ENCODE data around the gene FOXK2.

The FOXK2 gene

GRCh38 chr17:82639628-82640027 is 120.1 kb downstream of the FOXK2 start:
- Mint-ChIP-seq H3K9me3 (peaks cover 11% of the 10 kb centered on the region), H3K27ac (peak overlapping the region; percentile 5), H3K4me1 (ENCODE audit: low read depth) (peaks cover 28% of the 10 kb centered on the region), H3K27me3 (no peaks in the 10 kb centered on the region), H3K36me3 (ENCODE audit: low read depth) (peaks cover 94% of the 10 kb centered on the region), H3K4me3 (no peak overlapping the region)
- intact Hi-C loops (cut with micrococcal nuclease): no loop called here

GRCh38 chr17:82640036-82640435 is 120.5 kb downstream of the FOXK2 start:
- peaks cover 31% of the 10 kb centered on the region for H3K4me1 Mint-ChIP-seq (ENCODE audit: low read depth)
- H3K4me3 Mint-ChIP-seq: no peak overlapping the region
- H3K36me3 Mint-ChIP-seq (ENCODE audit: low read depth): peaks cover 94% of the 10 kb centered on the region
- peaks cover 11% of the 10 kb centered on the region for H3K9me3 Mint-ChIP-seq
- no peaks in the 10 kb centered on the region for H3K27me3 Mint-ChIP-seq
- intact Hi-C loops (cut with micrococcal nuclease): no loop called here
- H3K27ac Mint-ChIP-seq: peak overlapping the region; percentile 5

- H3K27ac Mint-ChIP-seq: no peak overlapping the region
- intact Hi-C loops (cut with micrococcal nuclease): no loop called here
- H3K9me3 Mint-ChIP-seq: peaks cover 7% of the 10 kb centered on the region
- H3K4me3 Mint-ChIP-seq: no peak overlapping the region
- H3K27me3 Mint-ChIP-seq: no peaks in the 10 kb centered on the region
- peaks cover 93% of the 10 kb centered on the region for H3K36me3 Mint-ChIP-seq (ENCODE audit: low read depth)
- peaks cover 44% of the 10 kb centered on the region for H3K4me1 Mint-ChIP-seq (ENCODE audit: low read depth)
Measured at GRCh38 chr17:82642022-82642421, 122.5 kb downstream of the FOXK2 start.

DNA sequence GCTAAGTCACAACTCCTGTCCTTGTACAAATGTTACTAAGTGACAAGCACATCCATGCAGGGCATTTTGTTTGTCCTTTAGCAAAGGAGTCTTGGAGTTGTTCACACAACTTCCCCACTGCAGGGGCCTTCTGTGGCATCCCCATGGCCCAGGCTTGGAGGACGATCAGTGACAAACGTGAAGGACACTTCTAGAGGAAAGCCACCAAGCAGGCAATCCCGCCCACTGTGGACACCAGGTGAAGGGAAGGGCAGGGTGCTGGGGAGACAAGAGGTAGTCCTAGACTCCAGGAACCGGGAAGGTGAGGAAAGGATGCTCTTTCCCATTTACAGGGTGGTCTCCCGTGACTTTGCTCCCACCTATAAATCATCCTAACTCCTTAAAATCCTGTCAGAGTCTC is 124.6 kb downstream of the FOXK2 start:
- H3K27ac Mint-ChIP-seq: peak overlapping the region; percentile 39
- no peaks in the 10 kb centered on the region for H3K27me3 Mint-ChIP-seq
- H3K36me3 Mint-ChIP-seq (ENCODE audit: low read depth): peaks cover 75% of the 10 kb centered on the region
- intact Hi-C loops (cut with micrococcal nuclease): no loop called here
- H3K4me3 Mint-ChIP-seq: no peak overlapping the region
- H3K4me1 Mint-ChIP-seq (ENCODE audit: low read depth): peaks cover 41% of the 10 kb centered on the region
- H3K9me3 Mint-ChIP-seq: no peaks in the 10 kb centered on the region

DNA sequence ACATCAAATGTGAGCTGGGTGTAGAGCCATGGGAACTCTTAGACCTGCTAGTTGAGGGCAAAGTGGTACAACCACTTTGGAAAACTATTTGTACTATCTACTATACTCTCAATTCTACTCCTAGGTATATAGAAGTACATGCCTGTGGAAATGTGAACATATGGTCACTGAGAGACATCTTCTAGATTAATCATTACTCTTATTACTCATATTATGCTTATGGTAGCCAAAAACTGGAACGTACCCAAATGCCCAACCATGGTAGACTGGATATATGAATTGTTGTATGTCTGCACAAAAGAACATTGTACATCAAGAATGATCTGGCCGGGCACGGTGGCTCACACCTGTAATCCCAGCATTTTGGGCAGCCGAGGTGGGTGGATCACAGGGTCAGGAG is 126.0 kb downstream of the FOXK2 start:
- Mint-ChIP-seq H3K9me3 (no peaks in the 10 kb centered on the region), H3K36me3 (ENCODE audit: low read depth) (peaks cover 61% of the 10 kb centered on the region), H3K4me3 (no peak overlapping the region), H3K27ac (no peak overlapping the region), H3K27me3 (no peaks in the 10 kb centered on the region), H3K4me1 (ENCODE audit: low read depth) (peaks cover 40% of the 10 kb centered on the region)
- intact Hi-C loops (cut with micrococcal nuclease): no loop called here

DNA sequence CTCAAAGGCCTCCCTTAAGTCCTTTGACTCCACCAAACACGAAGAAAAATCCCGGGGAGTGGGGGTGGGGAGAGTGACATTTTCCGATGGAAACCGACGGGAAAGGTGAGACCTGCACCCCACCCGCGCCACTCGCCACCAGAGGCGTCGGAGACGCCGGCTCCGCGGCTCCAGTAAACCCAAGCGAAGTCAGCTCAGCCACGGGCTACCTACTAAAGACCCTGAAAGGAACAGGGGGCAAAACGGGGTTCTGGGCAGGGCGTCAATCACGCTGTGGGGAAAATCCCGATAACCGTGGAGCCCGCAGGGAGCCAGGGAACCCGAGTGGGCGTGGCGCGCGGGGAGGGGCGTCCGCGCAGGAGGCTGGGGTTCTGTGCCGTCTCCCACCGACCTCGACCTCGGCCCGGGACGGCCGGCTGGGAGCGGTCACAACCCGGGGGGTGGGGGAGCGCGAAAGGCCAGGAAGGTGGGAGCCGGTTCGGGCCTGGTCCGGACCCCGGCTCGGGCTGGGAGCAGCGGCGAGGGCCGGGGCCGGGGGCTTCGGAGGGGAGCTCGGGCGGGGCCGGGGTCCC is 128.1 kb downstream of the FOXK2 start:
- peak overlapping the region; percentile 66 for H3K27ac Mint-ChIP-seq
- peaks cover 39% of the 10 kb centered on the region for H3K36me3 Mint-ChIP-seq (ENCODE audit: low read depth)
- H3K4me3 Mint-ChIP-seq: peak overlapping the region; percentile 81
- no peaks in the 10 kb centered on the region for H3K27me3 Mint-ChIP-seq
- peaks cover 40% of the 10 kb centered on the region for H3K4me1 Mint-ChIP-seq (ENCODE audit: low read depth)
- no peaks in the 10 kb centered on the region for H3K9me3 Mint-ChIP-seq
- intact Hi-C loops (cut with micrococcal nuclease): loop anchor here (2.0 kb wide), 1 partner anchor 103 kb away; no protein-coding TSS in a partner anchor

- Mint-ChIP-seq H3K9me3 (no peaks in the 10 kb centered on the region), H3K4me1 (ENCODE audit: low read depth) (peaks cover 40% of the 10 kb centered on the region), H3K36me3 (ENCODE audit: low read depth) (peaks cover 34% of the 10 kb centered on the region), H3K4me3 (peak within 1 kb of the TSS; percentile 81), H3K27me3 (no peaks in the 10 kb centered on the region), H3K27ac (peak within 1 kb of the TSS; percentile 66)
- intact Hi-C loops (cut with micrococcal nuclease): loop anchor here (2.0 kb wide), 1 partner anchor 103 kb away; no protein-coding TSS in a partner anchor
Measured at GRCh38 chr17:82648165-82648668, 128.7 kb downstream of the FOXK2 start, which contains the start of gene WDR45B. TSS of gene WDR45B (minus strand) at chr17:82648444. CDS start at chr17:82648340, 104 bp downstream.

DNA sequence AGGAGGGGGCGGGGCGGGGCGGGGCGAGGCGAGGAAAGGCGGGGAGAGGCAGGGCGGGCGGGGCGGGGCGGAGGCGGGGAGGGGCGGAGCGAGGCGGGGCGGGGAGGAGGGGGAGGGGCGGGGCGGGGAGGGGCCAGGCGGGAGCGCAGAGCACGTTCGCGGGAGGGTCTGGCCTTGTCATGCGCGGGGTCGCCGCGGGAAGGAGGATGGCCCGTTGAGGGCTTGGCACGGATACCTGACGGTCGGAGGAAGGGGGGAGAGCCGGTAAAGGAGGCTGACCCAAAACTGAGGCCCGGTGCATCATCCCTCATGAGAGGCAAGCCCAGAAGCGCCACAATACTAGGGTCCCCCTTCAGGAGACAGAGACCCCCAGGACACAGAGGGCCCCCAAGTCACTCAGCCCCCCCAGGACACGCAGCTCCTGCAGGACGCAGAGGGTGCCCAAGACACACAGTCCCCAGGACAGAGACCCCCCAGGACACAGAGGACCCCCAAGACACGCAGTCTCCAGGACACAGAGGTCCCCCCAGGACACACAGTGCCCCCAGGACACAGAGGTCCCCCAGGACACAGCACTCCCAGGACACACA is 129.3 kb downstream of the FOXK2 start:
- Mint-ChIP-seq H3K27ac (peak overlapping the region; percentile 66), H3K27me3 (no peaks in the 10 kb centered on the region), H3K36me3 (ENCODE audit: low read depth) (peaks cover 28% of the 10 kb centered on the region), H3K9me3 (no peaks in the 10 kb centered on the region), H3K4me1 (ENCODE audit: low read depth) (peaks cover 40% of the 10 kb centered on the region), H3K4me3 (peak overlapping the region; percentile 63)
- intact Hi-C loops (cut with micrococcal nuclease): loop anchor here (2.0 kb wide), 1 partner anchor 102 kb away; no protein-coding TSS in a partner anchor

GRCh38 chr17:82649501-82650261 is 130.1 kb downstream of the FOXK2 start:
- Mint-ChIP-seq H3K4me3 (no peak overlapping the region), H3K36me3 (ENCODE audit: low read depth) (peaks cover 19% of the 10 kb centered on the region), H3K4me1 (ENCODE audit: low read depth) (peaks cover 41% of the 10 kb centered on the region), H3K27ac (peak overlapping the region; percentile 66), H3K9me3 (no peaks in the 10 kb centered on the region), H3K27me3 (no peaks in the 10 kb centered on the region)
- intact Hi-C loops (cut with micrococcal nuclease): loop anchor here (2.0 kb wide), 1 partner anchor 101 kb away; no protein-coding TSS in a partner anchor

DNA sequence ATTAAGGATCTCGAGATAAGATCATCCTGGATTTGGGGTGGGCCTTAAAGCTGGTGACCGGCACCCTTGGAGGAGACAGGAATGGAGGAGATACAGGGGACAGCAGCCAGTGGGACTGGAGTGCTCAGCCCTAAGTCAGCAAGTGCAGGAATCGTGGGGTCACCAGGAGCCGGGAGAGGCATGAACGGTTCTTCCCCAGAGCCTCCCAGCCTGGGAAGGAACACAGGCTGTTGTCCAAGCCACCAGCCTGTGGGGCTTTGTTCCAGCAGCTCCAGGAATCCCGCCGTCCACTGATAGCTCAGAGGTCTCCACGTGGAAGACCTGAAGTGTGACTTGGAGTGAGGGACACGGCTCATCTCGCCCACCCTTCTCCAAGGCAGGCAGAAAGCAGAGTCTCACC is 131.2 kb downstream of the FOXK2 start:
- intact Hi-C loops (cut with micrococcal nuclease): no loop called here

DNA sequence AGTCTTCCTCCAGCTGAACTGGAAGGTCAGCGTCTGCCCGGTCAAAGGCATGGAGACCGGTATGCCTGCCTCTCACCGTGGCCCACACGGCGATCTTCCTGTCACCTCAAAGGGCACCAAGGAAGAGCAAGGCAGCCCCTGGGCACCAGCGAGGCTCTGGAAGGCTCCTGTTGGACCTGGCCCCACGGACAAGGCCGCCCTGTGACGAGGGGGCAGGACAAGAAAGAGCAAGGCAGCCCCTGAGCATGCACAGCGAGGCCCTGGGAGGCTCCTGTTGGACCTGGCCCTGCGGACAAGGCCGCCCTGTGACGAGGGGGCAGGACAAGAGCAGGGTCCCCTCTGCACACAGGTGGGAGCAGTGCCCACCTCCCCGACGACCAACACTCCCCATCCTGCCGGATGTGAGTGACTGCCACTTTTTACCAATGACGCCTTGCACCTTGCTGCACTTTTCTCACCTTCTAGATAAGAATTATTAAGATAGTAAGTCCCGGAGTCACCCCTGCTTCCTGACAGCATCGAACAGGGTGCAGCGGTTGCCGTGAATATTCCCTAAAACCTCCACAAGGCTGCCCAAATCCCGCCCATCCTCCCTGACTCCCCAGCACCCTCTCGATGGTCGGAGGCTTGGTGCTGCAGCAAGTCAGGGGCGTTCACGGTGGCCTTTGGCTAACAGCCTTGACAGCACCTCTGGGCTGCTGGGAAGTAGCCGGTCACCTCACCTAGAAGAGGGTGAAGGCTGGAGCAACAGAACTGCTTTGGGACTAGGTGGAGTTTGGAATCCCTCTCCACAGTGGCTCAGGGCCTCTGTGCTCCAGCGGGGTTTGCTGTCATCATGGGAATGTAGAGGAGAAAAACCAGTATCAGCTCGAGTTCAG is 134.4 kb downstream of the FOXK2 start:
- Mint-ChIP-seq H3K27me3 (no peaks in the 10 kb centered on the region), H3K4me3 (no peak overlapping the region), H3K9me3 (no peaks in the 10 kb centered on the region), H3K4me1 (ENCODE audit: low read depth) (peaks cover 26% of the 10 kb centered on the region), H3K27ac (peak overlapping the region; percentile 79), H3K36me3 (ENCODE audit: low read depth) (no peaks in the 10 kb centered on the region)
- intact Hi-C loops (cut with micrococcal nuclease): no loop called here

More for the DNA sequence above, 131.2 kb downstream of the FOXK2 start:
- Mint-ChIP-seq H3K4me3 (no peak overlapping the region), H3K27me3 (no peaks in the 10 kb centered on the region), H3K27ac (peak overlapping the region; percentile 52), H3K4me1 (ENCODE audit: low read depth) (peaks cover 43% of the 10 kb centered on the region), H3K9me3 (no peaks in the 10 kb centered on the region), H3K36me3 (ENCODE audit: low read depth) (peaks cover 9% of the 10 kb centered on the region)

Measured in dendritic cell treated with granulocyte-macrophage colony-stimulating factor and Interleukin-4, amounts not matched to agents 40 ng/mL and 50 ng/mL, for 4 days (primary cell).